Breast epithelium (tissue), 4 donors: ENCODE measurements around the gene HSD17B2. TPM values are rescaled to one million over a fixed set of nuclear protein-coding genes. Genes with fewer than 3 reads are reported as not detected.

Experiments
- DNase-seq, 2 donors: peaks; one replicate each; pipeline ENCODE4 v3.0.0-alpha.2; 2019; ENCODE audit warnings: low spot score in 2 of 2
- H3K27ac ChIP-seq, 2 donors: fragments of 200-600 bp; sonication (generic) in 1 of 2; one replicate each; pipeline ENCODE4 v1.5.1; 2016 to 2019; ENCODE audit warnings: mild to moderate bottlenecking in 1 of 2
- H3K27me3 ChIP-seq, 2 donors: fragments of 200-600 bp; sonication (generic) in 1 of 2; one replicate each; pipeline versions ENCODE4 v1.5.1 to v1.6.0; 2017 to 2019; ENCODE audit warnings: control low read depth in 1 of 2, mild to moderate bottlenecking in 1 of 2
- H3K36me3 ChIP-seq: fragments of 200-600 bp; one replicate; pipeline ENCODE4 v1.5.1; 2019
- H3K4me1 ChIP-seq, 2 donors: fragments of 200-600 bp; sonication (generic); one replicate each; pipeline ENCODE4 v1.5.1; 2016 to 2019; ENCODE audit warnings: control low read depth in 1 of 2
- H3K4me3 ChIP-seq, 3 donors: fragments of 200-600 bp; sonication (generic); 1 replicate in 2 of 3; 2 replicates in 1 of 3; pipeline ENCODE4 v1.5.1; 2016 to 2019; ENCODE audit warnings: mild to moderate bottlenecking in 3 of 3, moderate library complexity in 2 of 3
- H3K9me3 ChIP-seq, 2 donors: fragments of 200-600 bp; sonication (generic) in 1 of 2; one replicate each; pipeline ENCODE4 v1.5.1; 2016 to 2019; ENCODE audit warnings: control low read depth in 1 of 2
- CTCF ChIP-seq, 3 donors: fragments of 450-650 bp; IDR thresholded peaks; one replicate each; pipeline ENCODE4 v1.5.1; 2016 to 2017; ENCODE audit warnings: antibody characterized with exemption in 3 of 3, mild to moderate bottlenecking in 3 of 3, moderate library complexity in 3 of 3
- POLR2A ChIP-seq: fragments of 450-650 bp; IDR thresholded peaks from one replicate; pipeline ENCODE4 v1.6.1; 2016; ENCODE audit warnings: antibody characterized with exemption, mild to moderate bottlenecking, moderate library complexity
- POLR2AphosphoS5 ChIP-seq, 3 donors: sonication (generic); formaldehyde crosslinking; IDR thresholded peaks; one replicate each; pipeline ENCODE4 v1.6.1; 2017; ENCODE audit warnings: antibody characterized with exemption in 3 of 3
- intact Hi-C: fragments of 100-400 bp; cut with DNase I; formaldehyde crosslinking; loops from one replicate; pipeline ENCODE4 v1.15.1; 2023; ENCODE audit warnings: low total_unique reads
- total RNA-seq, 3 donors: library from RNA; depleted of rRNA; stranded (reverse); fragments of >200 nt; gene quantifications; one replicate each; pipeline ENCODE4 v1.1.0, GENCODE V29; 2016

HSD17B2 gene, protein sequence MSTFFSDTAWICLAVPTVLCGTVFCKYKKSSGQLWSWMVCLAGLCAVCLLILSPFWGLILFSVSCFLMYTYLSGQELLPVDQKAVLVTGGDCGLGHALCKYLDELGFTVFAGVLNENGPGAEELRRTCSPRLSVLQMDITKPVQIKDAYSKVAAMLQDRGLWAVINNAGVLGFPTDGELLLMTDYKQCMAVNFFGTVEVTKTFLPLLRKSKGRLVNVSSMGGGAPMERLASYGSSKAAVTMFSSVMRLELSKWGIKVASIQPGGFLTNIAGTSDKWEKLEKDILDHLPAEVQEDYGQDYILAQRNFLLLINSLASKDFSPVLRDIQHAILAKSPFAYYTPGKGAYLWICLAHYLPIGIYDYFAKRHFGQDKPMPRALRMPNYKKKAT
- total RNA-seq = 1 to 10 TPM in 2 of 3 donors, not detected in 1; 4.5 to 8.8 TPM

GRCh38 chr16:82034981-82035612 is at the start of gene HSD17B2:
Gene HSD17B2, plus strand, starts transcription at chr16:82035253. Its CDS starts 172 bp downstream, at chr16:82035425.
- H3K4me1 ChIP-seq = no peaks in the 10 kb centered on the region
- peak within 1 kb of the TSS in 1 of 3 donors; percentile 23 for H3K4me3 ChIP-seq
- H3K36me3 ChIP-seq = no peaks in the 10 kb centered on the region
- DNase-seq = no peak
- TF ChIP-seq POLR2AphosphoS5 (IDR thresholded peaks at IDR 0.05) (no peak), CTCF (IDR thresholded peaks at IDR 0.05) (no peak), POLR2A (no peak)
- H3K27ac ChIP-seq = peak within 1 kb of the TSS; percentile 58 to 62
- H3K9me3 ChIP-seq = no peaks in the 10 kb centered on the region
- no peaks in the 10 kb centered on the region for H3K27me3 ChIP-seq
- intact Hi-C loops = loop anchor here (10.0 kb wide), 1 partner anchor 130 kb away; no protein-coding TSS in a partner anchor

- H3K9me3 ChIP-seq = no peaks in the 10 kb centered on the region
- no peaks in the 10 kb centered on the region for H3K36me3 ChIP-seq
- intact Hi-C loops = no loop called here
- DNase-seq = no peak
- no peak for TF ChIP-seq POLR2A
- no peak for TF ChIP-seq POLR2AphosphoS5 (IDR thresholded peaks at IDR 0.05)
- TF ChIP-seq CTCF (IDR thresholded peaks at IDR 0.05) = no peak
- H3K4me3 ChIP-seq = no peak overlapping the region
- H3K4me1 ChIP-seq = no peaks in the 10 kb centered on the region
- H3K27ac ChIP-seq = no peak overlapping the region
- H3K27me3 ChIP-seq = no peaks in the 10 kb centered on the region
These were observed 47.9 kb upstream of the HSD17B2 start for GRCh38 chr16:81987121-81987520.

- H3K9me3 ChIP-seq = no peaks in the 10 kb centered on the region
- no peak for TF ChIP-seq POLR2AphosphoS5 (IDR thresholded peaks at IDR 0.05)
- no peak for TF ChIP-seq CTCF (IDR thresholded peaks at IDR 0.05)
- no peak for TF ChIP-seq POLR2A
- no peak overlapping the region for H3K4me3 ChIP-seq
- H3K27me3 ChIP-seq = no peaks in the 10 kb centered on the region
- H3K4me1 ChIP-seq = no peaks in the 10 kb centered on the region
- no peak for DNase-seq
- H3K27ac ChIP-seq = no peak overlapping the region
- H3K36me3 ChIP-seq = no peaks in the 10 kb centered on the region
- intact Hi-C loops = no loop called here
These were observed 47.3 kb upstream of the HSD17B2 start for GRCh38 chr16:81987706-81988105.

DNA sequence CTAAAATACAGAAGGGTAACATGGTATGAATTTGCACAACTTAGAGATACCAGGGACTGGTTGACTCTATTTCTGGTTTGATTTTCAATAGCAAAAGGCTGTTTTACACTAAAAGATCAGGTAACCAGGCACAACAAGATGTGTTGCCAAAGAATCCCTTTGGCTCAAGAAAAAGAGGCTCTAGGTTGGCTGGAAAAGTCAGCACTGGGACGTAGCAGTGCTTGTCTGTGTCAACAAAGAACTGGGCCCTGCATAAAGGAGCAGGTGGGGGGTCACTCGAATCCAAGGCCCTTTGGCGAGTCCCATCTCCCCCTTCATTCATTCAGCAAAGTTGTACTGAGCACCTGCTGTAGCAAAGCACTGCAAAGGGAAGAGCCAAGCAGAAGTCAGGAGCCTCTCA is 42.2 kb upstream of the HSD17B2 start:
- intact Hi-C loops = no loop called here

More for the DNA sequence above, 42.2 kb upstream of the HSD17B2 start:
- H3K36me3 ChIP-seq = no peaks in the 10 kb centered on the region
- no peak overlapping the region for H3K4me3 ChIP-seq
- H3K27me3 ChIP-seq = no peaks in the 10 kb centered on the region
- no peak for DNase-seq
- no peak for TF ChIP-seq POLR2A
- TF ChIP-seq CTCF (IDR thresholded peaks at IDR 0.05) = no peak
- no peak for TF ChIP-seq POLR2AphosphoS5 (IDR thresholded peaks at IDR 0.05)
- no peaks in the 10 kb centered on the region for H3K9me3 ChIP-seq
- no peaks in the 10 kb centered on the region for H3K4me1 ChIP-seq
- no peak overlapping the region for H3K27ac ChIP-seq
